HG03139 (cell line): Measurements from ENCODE around the gene MEF2D.

Experiments
- ATAC-seq: cut with Tn5 transposase; IDR thresholded peaks from one replicate; pipeline ENCODE4 v1.9.1; 2021; ENCODE audit not compliant: unreplicated experiment

Gene MEF2D

DNA sequence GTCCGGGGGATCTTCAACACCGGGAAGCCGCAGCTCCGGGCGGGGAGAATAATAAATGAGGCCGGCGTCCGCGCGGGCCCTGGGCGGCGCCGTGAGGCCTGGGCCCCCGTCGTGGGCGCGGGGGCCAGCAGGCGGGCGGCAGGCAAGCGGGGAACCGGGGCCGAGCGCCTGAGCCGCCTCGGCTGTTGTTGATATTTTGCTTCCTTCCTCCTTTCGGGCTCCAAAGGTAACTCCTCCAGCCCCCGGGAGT is at the start of gene MEF2D:
Gene MEF2D (minus strand): TSS at position 233 of the 250 bp plus-strand sequence. CDS start 17,483 bp downstream, outside the sequence.
- no peak for ATAC-seq

DNA sequence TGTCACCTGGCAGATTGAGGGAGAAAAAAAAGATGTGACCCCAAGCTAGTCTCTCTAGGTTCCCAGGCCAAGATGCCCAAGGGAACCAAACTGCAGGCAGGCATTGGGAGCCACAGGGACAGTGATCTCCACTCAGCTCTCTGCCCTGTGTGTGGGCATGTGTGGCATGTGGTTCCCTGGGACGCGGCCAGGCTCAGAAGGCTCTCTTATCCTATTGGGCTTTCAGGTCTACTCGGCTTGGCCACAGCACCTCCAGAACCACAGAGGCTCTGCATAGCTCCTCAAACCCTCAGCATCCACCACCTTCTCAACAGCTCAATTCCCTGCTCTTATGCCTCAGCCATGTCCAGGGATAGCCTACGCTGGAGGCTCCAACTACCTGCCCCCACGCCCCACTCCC is 49.8 kb upstream of the MEF2D start:
- ATAC-seq, result no peak

DNA sequence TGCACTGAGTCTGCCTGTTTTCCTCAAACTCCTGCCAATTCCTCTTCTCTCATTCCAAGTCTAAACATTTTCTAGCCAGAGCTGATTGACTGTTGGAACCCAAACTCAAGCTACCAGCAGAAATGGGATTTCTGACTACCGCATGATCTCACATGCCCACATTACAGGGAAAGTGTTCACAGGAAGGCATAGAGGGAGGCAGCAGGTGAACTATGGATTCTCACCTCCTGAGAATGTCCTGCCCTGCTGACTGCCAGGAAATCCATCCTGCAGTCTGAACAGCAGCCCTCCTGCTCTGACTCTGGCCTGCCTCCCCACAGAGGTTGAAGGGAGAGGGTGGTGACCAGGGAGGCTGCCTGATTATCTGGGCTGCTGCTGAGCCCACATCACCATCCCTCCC is 49.3 kb upstream of the MEF2D start:
- no peak for ATAC-seq

DNA sequence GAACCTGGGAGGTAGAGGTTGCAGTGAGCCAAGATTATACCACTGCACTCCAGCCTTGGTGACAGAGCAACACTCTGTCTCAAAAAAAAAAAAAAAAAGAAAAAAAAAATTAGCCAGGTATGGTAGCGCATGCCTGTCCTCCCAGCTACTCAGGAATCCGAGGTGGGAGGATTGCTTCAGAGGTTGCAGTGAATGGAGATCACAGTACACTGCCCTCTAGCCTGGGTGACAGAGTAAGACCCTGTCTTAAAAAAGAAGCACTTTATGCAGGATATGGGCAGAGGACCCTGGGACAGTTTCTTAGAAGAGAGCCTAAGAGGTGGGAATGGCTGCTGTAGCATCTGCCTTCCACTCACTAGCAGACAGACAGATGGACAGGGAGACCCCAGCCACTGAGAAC is 48.8 kb upstream of the MEF2D start:
- no peak for ATAC-seq

DNA sequence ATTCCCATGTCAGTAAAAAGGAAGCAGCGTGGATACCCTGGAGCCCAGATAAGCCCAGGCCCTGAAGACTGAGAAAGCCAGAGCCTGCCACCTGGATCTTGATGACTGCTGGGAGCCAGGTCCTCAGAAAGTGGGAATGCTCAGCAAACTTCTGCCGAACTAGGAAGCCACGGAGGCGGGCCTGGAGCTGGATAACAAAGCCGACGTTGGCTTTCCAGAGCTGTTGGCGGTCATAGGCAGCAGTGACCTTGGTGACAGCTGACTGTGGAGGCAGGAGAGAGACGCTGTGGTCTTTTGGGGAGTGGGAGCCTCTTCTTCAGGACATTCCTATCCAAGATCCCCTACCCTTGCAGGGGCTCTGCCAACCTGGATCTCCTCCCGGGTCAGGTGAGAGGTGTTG is 47.4 kb upstream of the MEF2D start:
- no peak for ATAC-seq

DNA sequence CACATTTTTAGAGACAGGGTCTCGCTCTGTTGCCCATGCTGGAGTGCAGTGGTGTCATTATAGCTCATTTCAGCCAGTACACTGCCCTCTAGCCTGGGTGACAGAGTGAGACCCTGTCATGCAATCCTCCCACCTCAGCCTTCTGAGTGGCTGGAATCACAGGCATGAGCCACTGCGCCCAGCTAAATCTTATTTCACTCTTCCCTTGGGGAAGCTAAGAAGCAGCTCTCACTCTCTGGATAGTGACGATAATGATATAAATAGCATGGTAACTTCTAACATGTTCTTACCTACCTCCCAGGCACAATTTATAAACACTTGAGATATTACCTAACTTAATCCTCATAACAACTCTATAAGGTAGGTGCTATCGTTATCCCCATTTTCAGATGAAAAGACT is 46.9 kb upstream of the MEF2D start:
- no peak for ATAC-seq

DNA sequence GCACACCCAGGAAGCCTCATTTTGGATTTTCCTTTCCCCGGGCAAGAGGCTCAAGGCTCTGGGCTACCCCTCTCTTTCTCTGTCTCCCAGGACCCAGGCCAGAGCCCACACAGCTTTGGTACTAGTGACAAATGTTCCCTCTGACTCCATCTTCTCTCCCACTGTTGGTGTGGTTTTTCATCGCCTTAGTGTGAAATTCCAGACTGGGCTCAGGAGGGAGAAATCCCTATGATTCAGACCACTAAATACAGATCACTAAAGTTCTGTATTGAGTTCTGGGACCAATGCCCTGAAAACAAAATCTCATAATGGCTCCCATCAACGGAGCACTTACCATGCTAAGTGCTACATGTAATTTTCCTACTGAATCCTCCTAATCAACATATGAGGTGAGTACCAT is 45.7 kb upstream of the MEF2D start:
- no peak for ATAC-seq

DNA sequence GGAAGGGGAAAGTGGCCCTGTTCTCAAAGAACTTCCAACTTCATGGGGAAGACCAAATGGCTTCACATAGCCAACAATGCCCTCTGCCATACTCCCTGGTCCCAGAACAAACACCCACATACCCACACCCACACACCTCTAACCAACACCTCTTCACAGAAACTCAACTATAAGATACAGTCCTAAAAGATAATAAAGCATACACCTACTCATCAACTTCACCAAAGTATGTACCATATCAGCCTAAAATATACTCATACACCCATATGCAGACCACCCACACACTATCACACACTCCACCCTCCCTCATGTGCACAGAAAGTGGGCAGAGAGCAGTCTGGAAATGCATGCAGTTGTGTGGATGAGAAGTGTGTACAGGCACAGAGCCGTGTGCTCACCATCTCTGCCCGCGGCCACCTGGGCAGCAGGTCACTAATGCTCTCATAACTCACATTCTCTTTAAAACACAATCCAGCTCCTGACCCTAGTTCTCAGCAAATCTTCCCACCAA is 44.1 kb upstream of the MEF2D start:
- ATAC-seq, result no peak

DNA sequence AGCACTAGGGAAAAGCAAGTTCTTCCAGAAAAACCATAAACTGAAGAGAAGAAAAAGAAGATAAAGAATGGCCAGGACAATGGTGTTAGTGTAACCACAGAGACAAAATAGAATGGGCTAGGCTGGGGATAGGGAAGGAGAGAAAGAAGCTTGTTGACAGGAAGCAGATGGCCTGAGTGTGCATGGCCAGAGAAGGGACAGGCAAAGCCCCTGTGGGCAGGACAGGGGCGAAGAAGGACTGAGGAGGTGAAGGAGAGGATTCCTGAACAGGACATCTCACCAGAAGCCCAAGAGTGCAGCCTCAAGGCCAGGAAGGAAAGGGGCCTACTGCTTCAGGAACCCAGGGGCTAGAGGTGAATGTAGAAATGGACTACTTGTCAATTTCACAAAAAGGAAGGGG is 42.5 kb upstream of the MEF2D start:
- ATAC-seq, result no peak

DNA sequence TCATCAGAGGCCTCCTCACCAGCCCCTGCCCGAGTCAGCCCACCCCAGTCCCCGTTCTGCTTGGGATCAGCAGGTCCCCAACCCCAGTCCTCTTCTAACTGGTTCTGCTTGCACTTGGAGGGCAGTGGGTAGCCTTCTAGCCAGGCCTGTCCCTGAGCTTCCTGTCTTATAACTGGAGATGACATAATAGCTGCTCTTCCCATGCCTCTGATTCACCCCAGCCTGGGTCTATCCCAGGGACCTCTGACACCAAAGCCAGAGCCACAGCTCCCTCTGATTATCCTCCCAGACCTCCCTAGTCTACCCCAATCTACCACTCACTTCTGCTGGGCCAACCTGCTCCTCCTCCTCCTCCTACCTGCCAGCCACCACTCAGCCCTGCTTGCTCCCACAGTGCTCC is 40.4 kb upstream of the MEF2D start:
- no peak for ATAC-seq

DNA sequence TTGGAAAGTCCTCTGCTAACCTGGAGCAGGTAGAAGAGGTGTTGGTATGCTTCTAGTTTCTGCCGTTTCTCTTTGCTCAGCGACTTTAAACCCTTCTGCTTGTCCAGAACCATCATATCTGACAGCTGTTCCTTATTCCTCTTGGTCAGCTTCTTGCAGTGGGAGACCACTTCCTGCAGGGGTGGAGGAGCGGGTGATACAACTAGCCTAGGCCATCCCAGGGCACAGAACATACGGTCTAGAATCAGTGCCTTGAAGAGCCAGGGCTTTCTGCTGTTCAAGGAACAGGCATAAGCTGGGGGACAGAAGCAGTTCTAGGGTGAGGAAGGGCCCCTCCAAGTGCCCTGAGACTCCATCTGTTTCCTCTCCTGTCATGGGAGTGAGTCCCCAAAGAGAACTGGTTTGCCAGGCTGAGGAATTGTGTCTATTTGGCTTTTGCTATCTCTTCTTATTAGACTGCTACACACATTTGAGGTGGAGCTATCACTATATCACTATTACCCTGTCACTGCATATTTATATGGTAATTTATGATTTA is 39.3 kb upstream of the MEF2D start:
- ATAC-seq, result no peak

DNA sequence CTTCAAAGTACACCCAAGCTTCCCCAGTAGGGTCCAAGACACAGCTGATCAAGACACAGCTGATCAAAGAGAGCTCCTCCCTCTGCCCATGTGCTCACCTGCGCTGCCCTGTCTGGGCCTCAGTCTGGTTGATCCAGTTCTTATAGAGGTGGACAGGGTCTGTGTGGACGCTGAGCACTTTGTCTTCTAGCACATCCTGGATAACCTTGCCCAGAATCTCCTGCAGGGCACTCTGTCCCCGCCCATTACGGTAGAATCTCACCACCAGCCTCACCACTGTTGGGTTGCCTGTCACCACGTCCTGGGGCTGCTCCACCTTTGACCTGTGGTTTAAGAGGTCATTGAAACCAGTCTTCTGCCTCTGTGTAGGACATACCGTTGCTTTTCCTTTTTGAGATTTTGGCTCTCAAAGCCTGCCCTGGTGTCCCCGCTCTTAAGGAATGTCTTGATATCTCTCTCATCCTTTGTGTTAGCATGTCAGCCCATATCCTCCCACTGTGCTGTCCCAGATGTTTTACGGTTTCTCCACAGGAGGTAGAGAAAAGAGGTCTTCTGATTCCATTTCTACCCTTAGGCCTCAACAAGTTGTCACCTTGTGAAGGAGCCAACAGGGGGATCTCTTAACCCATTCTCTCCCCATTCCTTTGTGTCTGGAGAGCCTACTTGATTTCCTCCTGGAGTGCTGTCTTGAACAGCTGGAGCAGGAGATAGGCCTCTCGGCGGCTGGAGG is 38.3 kb upstream of the MEF2D start:
- no peak for ATAC-seq

DNA sequence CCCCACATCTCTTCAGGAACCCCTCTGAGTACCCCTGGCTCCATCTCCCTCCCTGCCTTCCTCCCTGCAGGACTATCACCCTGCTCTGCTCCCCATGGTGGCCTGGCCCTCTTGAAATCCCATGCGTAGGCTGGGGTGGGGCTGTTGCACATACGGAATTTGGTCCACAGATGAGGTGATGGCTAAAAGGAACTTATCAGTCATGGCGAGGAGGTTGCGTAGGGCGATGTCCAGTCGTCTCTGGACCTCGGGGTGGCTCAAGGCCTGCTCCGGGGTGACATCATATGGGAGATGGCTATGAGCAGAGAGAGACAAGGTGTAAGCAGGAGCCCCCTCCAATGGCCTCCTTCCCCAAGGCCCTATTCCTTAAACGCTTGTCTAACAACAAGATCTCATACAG is 36.5 kb upstream of the MEF2D start:
- ATAC-seq, result no peak

DNA sequence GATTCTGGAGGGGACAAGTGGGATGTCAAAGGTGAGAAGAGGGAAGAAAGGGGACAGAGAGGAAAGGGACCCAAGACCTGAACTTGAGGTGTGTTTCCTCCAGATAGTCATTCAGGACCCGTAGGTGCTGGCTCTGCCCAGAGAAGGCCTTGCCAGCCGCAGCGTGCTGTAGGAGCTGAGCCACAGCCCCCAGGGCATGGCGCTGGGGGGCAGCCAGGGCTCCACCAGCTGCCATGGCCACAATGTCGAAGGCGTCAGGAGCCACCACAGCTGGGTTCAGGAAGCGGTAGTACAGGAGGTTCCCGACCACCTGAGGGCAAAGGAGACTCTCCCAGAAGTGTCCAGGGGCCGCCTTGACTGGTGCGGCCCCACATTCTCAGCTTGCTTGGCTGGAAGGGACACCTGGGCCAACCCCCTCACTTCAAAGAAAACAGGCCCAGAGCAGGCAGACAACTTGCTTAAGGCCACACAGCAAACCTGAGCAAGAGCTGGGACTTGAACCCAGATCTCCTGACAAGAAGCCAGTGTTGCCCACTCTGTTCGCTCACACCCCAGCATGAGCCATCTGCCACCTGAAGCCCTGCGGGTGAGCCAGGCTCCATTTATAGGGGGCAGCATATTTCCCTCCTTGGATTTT is 34.0 kb upstream of the MEF2D start:
- ATAC-seq, result no peak

DNA sequence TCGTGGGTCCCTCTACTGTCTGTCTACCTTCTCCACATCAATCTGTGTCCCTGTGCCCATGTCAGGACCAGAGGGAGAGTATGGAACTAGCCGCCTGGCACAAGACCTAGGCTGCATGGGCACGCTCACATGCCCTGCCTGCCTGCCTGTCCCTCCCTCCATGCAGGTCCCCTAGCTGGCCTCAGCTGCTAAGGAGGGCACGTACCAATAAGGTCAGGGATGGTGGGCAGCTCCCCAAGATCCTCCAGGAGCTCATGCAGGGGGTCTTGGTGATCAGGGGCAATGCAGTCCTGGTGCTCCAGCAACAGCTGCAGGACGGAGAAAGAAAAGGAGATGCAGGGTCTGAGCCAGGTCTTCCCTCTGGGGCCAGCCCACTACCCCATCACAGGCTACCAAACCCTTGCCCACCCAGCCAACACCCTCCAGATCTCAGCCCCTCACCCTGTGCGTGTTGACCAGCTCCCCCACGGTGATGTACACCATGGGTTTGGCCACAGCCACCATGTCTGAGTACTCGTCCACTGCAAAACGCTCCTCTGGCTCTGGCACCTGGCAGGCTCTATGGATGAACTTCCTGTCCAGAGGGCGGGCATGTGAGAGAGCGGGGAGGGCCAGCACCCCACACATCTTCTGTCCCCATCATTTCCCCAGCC is 33.1 kb upstream of the MEF2D start:
- no peak for ATAC-seq

DNA sequence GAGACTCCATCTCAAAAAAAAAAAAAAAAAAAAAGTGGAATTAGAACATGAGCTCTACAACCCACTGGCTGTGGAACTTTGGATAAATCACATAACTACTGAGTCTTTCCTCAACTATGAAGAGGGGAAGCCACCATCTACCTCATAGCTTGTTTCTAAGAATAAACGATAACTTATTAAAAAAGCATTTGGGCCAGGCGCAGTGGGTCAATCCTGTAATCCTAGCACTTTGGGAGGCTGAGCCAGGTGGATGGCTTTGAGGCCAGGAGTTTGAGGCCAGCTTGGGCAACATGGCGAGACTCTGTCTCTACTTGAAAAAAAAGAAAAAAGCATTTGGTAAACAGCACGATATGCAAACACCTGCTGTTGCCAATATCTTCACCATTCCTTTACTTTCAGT is 31.8 kb upstream of the MEF2D start:
- no peak for ATAC-seq

DNA sequence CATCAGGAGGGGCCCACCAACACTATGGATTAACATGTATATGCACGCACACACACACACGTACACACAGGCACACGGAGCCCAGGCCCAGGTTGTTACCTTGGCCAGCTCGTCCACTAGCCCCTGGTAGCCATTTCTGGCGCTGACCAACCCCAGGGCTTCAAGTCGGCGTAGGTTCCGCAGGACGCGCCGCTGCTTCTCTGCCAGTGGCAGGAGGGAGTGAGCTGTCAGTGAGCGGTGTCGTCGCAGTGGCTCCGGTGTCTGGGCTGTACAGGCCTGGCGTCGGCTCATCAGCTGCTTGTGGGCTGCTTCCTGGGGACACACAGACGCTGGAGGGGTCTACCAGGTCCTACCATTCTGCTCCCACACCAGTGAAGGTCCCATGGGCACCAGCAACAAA is 29.4 kb upstream of the MEF2D start:
- ATAC-seq, result no peak

DNA sequence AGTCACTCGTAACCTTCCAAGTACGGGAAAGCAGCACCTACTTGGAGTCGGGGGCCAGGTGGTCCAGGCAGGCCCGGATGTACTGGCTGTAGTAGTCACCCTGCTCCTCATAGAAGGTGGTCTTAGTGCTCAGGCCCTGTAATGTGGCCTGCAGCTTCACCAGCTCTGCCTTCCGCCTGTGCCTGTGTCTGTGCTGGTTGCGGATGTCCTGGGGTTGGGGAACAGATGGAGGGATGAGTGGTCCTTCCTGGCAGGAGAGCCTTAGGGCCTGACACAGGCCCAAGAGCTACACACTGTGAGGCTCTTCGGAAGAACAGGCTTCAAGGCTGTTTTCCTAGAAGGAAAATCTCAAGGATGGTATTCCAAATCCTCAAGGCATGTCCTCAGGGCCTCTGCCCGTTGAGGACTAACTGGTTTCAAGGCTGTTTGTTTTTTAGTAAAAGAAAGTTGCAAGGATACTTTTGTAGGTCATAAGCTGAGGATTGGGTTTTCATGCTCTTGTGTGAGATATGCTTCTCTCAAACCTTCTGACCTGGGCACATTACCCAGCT is 28.4 kb upstream of the MEF2D start:
- ATAC-seq, result no peak

DNA sequence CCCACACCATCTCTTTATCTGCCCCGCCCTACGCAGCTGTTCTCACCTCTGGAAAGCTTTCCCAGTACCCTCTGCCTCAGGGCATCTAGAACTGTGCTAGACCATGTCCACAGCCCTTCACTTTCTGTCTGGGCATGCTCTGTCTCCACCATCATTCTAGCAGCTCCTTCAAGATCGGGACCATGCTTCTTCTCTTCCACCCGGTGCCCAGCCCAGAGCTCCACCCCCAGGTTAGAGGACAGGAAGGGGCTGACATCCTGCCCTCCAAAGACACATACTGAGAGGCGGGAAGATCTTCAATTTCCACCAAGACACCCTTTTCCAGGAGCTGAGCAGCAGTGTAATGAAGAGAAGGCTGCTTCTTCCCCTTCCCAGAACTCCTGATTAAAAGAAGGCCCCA is 27.7 kb upstream of the MEF2D start:
- ATAC-seq, result no peak

DNA sequence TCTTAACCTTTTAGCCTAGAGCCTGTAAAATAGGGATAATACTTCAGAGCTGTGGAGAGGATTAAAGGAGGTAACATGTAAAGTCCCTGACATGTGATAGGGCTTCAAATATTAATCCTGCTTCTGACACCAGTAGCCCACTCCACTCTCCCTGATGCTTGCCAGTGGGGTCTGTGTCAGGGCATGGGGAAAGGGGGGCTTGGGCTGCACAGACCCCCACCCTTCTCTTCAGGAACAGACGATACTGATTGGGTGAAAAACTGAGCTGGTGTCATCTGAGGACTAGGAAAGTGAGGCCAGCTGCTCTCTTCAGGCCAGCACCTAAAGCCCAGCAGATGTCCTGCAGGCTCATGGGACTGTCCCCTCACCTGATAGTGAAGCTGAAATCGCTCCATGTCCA is 27.0 kb upstream of the MEF2D start:
- no peak for ATAC-seq

DNA sequence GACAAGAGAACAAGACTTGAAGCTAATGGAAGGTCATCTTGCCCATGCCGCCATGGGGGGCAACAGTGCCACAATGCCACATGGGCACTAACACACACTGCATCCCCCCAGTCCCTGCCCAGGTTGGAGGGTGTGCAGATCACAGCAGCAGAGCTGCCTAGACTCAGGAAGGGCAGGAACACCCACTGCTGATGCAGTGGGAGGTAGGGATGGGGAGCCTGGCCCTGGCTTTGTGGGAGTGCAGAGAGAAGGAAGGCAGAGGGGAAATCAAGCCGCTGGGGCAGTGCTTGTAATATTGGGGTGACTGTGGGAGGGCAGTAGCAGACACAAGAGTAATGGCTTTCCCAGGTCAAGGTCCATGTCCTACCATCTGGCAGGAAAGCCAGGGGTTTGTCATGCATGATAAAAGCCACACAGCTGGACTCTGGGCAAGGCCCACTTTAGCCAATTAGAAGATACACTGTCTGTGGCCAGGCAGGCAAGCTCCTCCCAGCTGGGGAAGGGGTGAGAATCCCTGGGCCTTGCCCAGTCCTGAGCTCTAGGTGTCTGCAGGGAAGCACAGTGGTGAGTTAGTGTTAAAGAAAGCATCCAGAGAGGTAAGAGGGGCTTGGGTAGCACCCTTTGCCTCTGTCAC is 25.4 kb upstream of the MEF2D start:
- no peak for ATAC-seq
